ENCODE data around the gene ANTKMT.

ANTKMT gene

DNA sequence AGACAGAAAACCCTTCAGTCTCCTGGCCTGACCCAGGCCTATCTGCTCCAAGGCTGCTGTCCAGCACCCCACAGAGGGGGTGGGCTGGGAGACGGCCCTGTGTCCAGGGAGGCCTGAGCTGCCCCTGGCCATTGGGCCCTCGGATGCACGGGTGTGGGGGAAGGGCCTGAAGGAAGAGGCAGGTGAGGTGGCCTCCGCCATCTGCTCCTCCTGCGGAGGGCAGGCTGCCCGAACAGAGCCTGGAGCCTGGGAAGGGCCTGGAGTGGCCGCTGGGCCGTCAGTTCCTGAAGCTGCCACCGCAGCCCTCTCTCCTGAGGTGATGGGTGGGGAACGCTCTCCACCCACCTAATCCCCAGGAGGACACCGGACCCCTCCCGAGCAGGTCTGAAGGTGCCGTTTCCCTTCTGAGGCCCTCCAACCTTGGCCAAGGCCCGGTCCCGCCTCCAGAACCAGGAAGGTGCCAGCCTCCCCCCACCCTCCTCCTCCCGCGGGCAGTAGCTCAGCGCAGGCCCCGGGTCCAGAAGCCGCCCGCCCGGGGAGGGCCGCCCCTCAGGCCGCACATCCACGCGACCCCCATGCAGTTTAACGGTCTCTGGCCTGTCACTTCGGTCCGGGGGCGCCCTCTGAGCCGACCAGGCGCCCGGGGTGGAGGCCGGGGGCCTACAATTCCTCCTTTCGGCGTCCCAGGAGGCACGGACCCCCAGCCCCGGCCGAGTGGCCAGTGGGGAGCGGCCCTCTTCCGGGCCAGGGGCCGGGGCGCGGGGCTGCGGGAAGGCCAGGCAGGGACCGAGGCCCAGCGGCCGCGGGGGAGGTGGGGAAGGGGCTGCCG is 16.2 kb upstream of the ANTKMT start:
- peak overlapping the region; percentile 87 for H3K27ac ChIP-seq
- TF ChIP-seq, protein P1, sequence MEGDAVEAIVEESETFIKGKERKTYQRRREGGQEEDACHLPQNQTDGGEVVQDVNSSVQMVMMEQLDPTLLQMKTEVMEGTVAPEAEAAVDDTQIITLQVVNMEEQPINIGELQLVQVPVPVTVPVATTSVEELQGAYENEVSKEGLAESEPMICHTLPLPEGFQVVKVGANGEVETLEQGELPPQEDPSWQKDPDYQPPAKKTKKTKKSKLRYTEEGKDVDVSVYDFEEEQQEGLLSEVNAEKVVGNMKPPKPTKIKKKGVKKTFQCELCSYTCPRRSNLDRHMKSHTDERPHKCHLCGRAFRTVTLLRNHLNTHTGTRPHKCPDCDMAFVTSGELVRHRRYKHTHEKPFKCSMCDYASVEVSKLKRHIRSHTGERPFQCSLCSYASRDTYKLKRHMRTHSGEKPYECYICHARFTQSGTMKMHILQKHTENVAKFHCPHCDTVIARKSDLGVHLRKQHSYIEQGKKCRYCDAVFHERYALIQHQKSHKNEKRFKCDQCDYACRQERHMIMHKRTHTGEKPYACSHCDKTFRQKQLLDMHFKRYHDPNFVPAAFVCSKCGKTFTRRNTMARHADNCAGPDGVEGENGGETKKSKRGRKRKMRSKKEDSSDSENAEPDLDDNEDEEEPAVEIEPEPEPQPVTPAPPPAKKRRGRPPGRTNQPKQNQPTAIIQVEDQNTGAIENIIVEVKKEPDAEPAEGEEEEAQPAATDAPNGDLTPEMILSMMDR (conservative IDR thresholded peaks at IDR 0.05), result no peak

DNA sequence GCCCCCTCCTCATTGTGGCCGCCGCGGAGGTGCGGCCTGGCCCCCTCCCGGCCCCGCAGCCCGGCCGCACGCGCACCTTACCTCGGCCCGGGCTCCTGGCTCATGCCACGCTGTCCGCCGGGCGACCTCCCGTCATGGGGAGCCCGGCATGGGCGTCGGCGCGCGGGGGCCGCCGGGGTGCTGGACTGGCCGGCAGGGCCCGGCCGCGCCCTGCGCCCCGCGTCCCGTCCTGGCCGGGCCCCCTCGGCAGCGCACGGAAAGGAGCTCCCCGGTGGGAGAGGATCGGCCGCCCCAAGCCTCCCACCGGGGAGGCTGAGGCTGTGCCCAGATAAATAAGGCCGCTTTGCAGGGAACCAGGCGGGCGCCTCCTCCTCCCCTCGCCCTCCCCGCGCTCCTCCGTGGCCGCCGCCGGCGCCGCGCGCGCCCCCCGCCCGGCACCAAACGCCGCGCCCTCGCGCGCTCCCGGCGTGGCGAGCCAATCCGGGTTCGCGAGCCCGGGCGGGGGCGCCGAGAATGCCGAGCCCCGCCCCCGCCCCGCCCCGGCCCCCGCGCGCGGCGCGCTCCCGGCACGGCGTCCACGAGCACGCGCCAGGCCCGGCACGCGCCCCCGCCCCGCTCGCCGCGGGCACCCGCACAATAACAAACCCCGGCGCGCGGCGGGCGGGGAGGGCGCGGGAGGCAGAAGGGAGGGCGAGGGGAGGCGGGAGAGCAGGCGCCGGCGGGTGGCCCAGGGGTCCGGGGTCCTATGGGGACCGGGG is 15.3 kb upstream of the ANTKMT start, which contains the start of gene FBXL16:
TSS of gene FBXL16 (minus strand) at position 371 of the 758 bp plus-strand sequence. CDS start 8,396 bp downstream, outside the sequence.
- TF ChIP-seq, protein P1 (conservative IDR thresholded peaks at IDR 0.05), result no peak
- H3K27ac ChIP-seq, result peak within 1 kb of the TSS; percentile 87

DNA sequence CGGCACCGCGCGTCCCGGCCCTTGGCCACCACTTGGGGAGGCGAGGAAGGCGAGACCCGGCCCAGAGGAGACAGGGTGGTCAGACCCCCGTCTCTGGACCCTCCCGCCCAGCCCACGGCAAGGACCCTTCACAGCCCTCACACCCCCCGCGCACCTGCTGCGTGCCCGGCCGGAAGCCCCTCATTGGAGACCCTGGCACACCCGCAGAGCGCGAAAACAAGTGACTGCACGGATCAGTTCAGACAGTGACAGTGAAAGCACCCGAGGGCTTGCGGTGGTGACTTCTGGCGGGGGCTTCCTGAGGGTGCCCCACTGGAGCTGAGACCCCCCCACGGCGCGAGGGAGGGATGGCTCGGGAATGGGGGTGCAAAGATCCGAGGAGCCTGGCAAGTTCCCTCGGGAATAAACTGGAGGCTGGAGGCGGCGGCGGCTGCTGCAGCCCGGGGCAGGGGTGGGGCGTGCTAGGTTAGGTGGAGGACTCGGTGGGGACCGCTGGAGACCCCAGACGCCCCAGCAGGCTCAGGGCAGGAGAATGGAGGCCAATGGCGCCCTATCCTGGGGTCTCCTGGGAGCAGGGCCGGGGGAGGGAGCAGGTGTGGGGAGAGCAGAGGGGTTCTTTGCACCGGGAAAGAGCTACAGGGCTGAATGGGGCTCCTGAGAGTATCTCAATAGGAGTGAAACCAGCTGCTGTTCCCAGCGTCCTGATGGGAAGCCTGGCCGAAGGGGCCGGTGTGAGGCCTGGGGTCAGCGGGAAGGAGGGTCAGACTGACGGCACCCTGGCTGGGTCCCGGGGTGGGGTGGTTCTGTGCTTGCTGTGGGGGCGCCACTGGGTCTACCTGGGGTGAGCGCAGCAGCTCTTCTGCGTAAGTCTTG is 14.5 kb upstream of the ANTKMT start:
- TF ChIP-seq, protein P1 (conservative IDR thresholded peaks at IDR 0.05), result no peak
- peak overlapping the region; percentile 87 for H3K27ac ChIP-seq

DNA sequence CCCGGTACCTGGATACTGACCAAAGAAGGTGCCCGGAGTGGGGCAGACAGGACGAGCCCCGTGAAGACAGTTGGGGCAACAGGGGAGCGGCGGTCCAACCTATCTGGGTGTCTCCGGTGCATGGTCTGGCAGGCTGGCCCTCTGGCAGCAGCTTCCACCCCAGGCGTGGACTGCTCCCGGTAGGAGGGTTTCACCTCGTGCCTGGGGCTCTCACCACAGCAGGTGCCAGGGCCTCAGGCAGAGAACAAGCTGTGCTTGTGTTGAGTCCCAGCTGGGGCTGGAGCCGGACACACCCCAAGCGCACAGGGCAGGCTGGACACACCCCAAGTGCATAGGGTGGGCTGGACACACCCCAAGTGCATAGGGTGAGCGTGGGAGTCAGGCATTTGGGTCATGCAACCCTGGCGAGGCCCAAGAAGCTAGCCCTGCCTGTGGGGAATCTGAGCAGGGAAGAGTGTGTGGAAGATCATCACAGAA is 13.8 kb upstream of the ANTKMT start:
- H3K27ac ChIP-seq, result no peak overlapping the region
- TF ChIP-seq, protein P1 (conservative IDR thresholded peaks at IDR 0.05), result no peak

DNA sequence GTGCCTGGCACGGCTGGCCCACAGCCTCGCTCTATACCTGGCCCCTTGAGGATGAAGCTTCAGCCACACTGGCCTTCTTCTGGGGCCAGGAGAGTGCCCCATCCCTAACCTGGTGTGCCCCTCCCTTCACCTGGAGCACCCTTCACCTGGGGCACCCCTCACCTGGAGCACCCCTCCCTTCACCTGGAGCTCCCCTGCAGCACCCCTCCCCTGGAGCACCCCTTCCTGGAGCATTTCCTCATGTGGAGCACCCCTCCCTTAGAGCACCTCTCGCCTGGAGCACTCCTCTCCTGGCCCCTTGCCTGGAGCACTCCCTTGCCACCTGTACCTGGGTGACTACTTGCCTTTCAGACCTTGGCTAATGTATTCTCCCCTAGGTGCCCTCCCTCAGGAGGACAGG is 12.9 kb upstream of the ANTKMT start:
- TF ChIP-seq, protein P1 (conservative IDR thresholded peaks at IDR 0.05), result no peak
- no peak overlapping the region for H3K27ac ChIP-seq

DNA sequence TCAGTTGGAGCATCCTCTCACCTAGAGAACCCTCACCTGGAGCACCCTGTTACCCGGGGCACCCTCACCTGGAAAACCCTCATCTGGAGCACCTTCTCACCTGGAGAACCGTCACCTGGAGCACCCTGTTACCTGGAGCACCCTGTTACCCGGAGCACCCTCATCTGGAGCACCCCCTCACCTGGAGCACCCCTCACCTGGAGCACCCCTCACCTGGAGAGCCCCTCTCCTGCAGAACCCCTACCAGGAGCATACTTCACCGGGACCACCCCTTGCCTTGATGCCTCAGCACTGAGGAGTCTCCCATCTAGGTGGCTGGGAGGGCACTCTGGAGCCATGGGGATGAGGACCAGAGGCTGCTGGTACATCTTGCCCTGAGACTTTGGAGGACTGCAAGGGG is 12.0 kb upstream of the ANTKMT start:
- TF ChIP-seq, protein P1 (conservative IDR thresholded peaks at IDR 0.05), result no peak
- no peak overlapping the region for H3K27ac ChIP-seq
